Germinal center (tissue), 1 donor: ENCODE data around the gene IFNA17.
"Not testable (repeated sequence)": the region's sequence is repeated elsewhere in the genome, so short reads cannot be mapped to it uniquely, and the experiment has no call there.

Experiments used
- DNase-seq: peaks from one replicate; pipeline ENCODE4 v3.0.0; 2012; ENCODE audit warnings: mixed read lengths, low spot score

Gene IFNA17

GRCh38 chr9:21210311-21210710 lies 17.7 kb downstream of the IFNA17 start:
- no peak for DNase-seq

- DNase-seq = not testable (repeated sequence)
Measured at GRCh38 chr9:21207043-21207442, 21.0 kb downstream of the IFNA17 start, which contains the start of gene IFNA10. Gene IFNA10, minus strand, starts transcription at chr9:21207143. Its CDS starts 46 bp downstream, at chr9:21207097.

- DNase-seq = no peak
Measured at GRCh38 chr9:21205204-21205603, 22.8 kb downstream of the IFNA17 start.

- not testable (repeated sequence) for DNase-seq
Measured at GRCh38 chr9:21202105-21202504, 25.9 kb downstream of the IFNA17 start, which contains the start of gene IFNA7. Gene IFNA7, minus strand, starts transcription at chr9:21202205. Its CDS starts 40 bp downstream, at chr9:21202165.

- not testable (repeated sequence) for DNase-seq
Measured at GRCh38 chr9:21194867-21195776, 32.9 kb downstream of the IFNA17 start.

GRCh38 chr9:21187487-21187886 lies 40.5 kb downstream of the IFNA17 start, which contains the start of gene IFNA4:
Gene IFNA4, minus strand, starts transcription at chr9:21187587. Its CDS starts 56 bp downstream, at chr9:21187531.
- DNase-seq = not testable (repeated sequence)

- not testable (repeated sequence) for DNase-seq
Measured at GRCh38 chr9:21182810-21183736, 44.9 kb downstream of the IFNA17 start.
